HEK293T (cell line): ENCODE results near the gene KRT84.

Experiments
- ARNT ChIP-seq: fragments of 450-650 bp; IDR thresholded peaks from 2 replicates; pipeline ENCODE4 v1.6.1; 2017; ENCODE audit warnings: mild to moderate bottlenecking
- BHLHE40 ChIP-seq: fragments of 450-650 bp; IDR thresholded peaks from 2 replicates; pipeline ENCODE4 v1.6.1; 2016; ENCODE audit warnings: mild to moderate bottlenecking, moderate library complexity, borderline replicate concordance
- ELF4 ChIP-seq: fragments of 450-650 bp; IDR thresholded peaks from 2 replicates; pipeline ENCODE4 v1.6.1; 2017; ENCODE audit warnings: antibody characterized with exemption
- FOXA1 ChIP-seq: fragments of 450-650 bp; IDR thresholded peaks from 2 replicates; pipeline ENCODE4 v1.6.1; 2016; ENCODE audit warnings: mild to moderate bottlenecking
- FOXK2 ChIP-seq: fragments of 450-650 bp; IDR thresholded peaks from 2 replicates; pipeline ENCODE4 v1.6.1; 2016; ENCODE audit warnings: mild to moderate bottlenecking
- FOXM1 ChIP-seq: fragments of 450-650 bp; IDR thresholded peaks from 2 replicates; pipeline ENCODE4 v1.6.1; 2017; ENCODE audit warnings: mild to moderate bottlenecking, borderline replicate concordance
- HDGF ChIP-seq: fragments of 450-650 bp; IDR thresholded peaks from 2 replicates; pipeline ENCODE4 v1.6.1; 2017; ENCODE audit warnings: antibody characterized with exemption, borderline replicate concordance
- NFRKB ChIP-seq: fragments of 450-650 bp; IDR thresholded peaks from 2 replicates; pipeline ENCODE4 v1.6.1; 2016; ENCODE audit warnings: mild to moderate bottlenecking, moderate library complexity
- SP1 ChIP-seq: fragments of 450-650 bp; IDR thresholded peaks from 2 replicates; pipeline ENCODE4 v1.6.1; 2017
- SUZ12 ChIP-seq: fragments of 450-650 bp; IDR thresholded peaks from 2 replicates; pipeline ENCODE4 v1.6.1; 2016; ENCODE audit warnings: mild to moderate bottlenecking
- TARDBP ChIP-seq: fragments of 450-650 bp; IDR thresholded peaks from 2 replicates; pipeline ENCODE4 v1.6.1; 2016
- ZNF384 ChIP-seq: fragments of 450-650 bp; IDR thresholded peaks from 2 replicates; pipeline ENCODE4 v1.6.1; 2016
- TF ChIP-seq, protein P1 (sequence below): fragments of 450-650 bp; IDR thresholded peaks from 2 replicates; pipeline ENCODE4 v1.6.1; 2016

DNA sequence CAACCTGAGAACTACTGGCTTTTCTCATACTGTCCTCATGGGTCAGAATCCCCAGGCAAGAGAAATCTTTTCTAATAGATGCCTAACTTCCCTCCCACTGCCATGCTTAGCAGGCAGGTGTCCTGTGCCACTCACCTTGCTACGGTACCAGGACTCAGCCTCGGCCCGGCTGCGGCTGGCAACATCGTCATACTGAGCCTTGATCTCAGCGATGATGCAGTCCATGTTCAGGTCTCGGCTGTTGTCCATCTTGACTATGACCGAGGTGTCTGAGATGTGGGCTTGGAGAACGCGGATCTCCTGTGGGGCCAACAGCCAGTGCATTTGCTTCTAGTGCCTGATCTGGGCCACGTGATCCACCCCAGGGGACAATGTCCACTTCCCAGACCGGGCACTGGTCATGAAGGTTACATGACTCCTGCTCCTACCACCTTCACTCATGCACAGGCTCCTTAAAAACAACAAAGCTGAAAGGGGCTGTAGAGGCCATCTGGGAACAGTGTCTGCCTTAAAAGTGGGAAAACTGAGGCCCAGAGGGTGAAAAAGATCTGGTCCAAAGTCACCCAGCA is 22.3 kb downstream of the KRT84 start:
- no peak for TF ChIP-seq FOXM1
- TF ChIP-seq BHLHE40, result no peak
- TF ChIP-seq ELF4, result no peak
- TF ChIP-seq FOXA1, result no peak
- no peak for TF ChIP-seq SP1
- TF ChIP-seq HDGF, result no peak
- TF ChIP-seq NFRKB, result no peak
- TF ChIP-seq TARDBP, result no peak
- TF ChIP-seq, protein P1, sequence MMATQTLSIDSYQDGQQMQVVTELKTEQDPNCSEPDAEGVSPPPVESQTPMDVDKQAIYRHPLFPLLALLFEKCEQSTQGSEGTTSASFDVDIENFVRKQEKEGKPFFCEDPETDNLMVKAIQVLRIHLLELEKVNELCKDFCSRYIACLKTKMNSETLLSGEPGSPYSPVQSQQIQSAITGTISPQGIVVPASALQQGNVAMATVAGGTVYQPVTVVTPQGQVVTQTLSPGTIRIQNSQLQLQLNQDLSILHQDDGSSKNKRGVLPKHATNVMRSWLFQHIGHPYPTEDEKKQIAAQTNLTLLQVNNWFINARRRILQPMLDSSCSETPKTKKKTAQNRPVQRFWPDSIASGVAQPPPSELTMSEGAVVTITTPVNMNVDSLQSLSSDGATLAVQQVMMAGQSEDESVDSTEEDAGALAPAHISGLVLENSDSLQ, result no peak
- TF ChIP-seq ZNF384, result no peak
- no peak for TF ChIP-seq ARNT
- TF ChIP-seq FOXK2, result no peak
- no peak for TF ChIP-seq SUZ12
